IMR-90 (cell line): ENCODE results near the gene DENND1C. TPM values are rescaled to one million over a fixed set of nuclear protein-coding genes. Genes with fewer than 3 reads are reported as not detected.

Experiments
- ATAC-seq: fragments of 200-7000 bp; cut with Tn5 transposase; 2 replicates; pipeline ENCODE4 v1.9.1; 2020; ENCODE audit warnings: low read depth, mild to moderate bottlenecking, moderate library complexity
- BruUV-seq: library from RNA; stranded (reverse); fragments of 400-500 nt; replicated peaks from 2 replicates; lab custom pipeline; 2021; lab: Mats Ljungman, UMichigan
- CTCF ChIA-PET: fragments of 300-600 bp; formaldehyde crosslinking; extraction: SDS; loops from one replicate; lab custom pipeline; 2021; ENCODE audit warnings: antibody characterized with exemption; lab: Yijun Ruan, JAX
- POLR2A ChIA-PET: fragments of 300-600 bp; sonication (Branson Sonifier 250); formaldehyde crosslinking; loops from one replicate; lab custom pipeline; 2022; ENCODE audit warnings: antibody characterized with exemption; ENCODE audit not compliant: unreplicated experiment; lab: Charles Lee
- DNase-seq: peaks from one replicate; pipeline ENCODE4 v3.0.0; 2013
- H2AFZ ChIP-seq: replicated peaks from 2 replicates; pipeline ENCODE3; 2013; ENCODE audit warnings: low read length, mild to moderate bottlenecking; ENCODE audit not compliant: poor library complexity
- H2AK5ac ChIP-seq: 2 replicates; pipeline ENCODE4 v1.6.1; 2013; ENCODE audit warnings: low read depth, low read length, inconsistent platforms
- H2AK9ac ChIP-seq: replicated peaks from 2 replicates; pipeline ENCODE3; 2013; ENCODE audit warnings: mild to moderate bottlenecking, low read depth, low read length, moderate library complexity; ENCODE audit not compliant: poor library complexity
- H2BK120ac ChIP-seq: 2 replicates; pipeline ENCODE4 v1.6.1; 2013; ENCODE audit warnings: low read depth, low read length, inconsistent platforms
- H2BK15ac ChIP-seq: 3 replicates; pipeline ENCODE4 v1.6.1; 2013; ENCODE audit warnings: low read depth, low read length, inconsistent platforms
- H2BK20ac ChIP-seq: 2 replicates; pipeline ENCODE4 v1.6.1; 2013; ENCODE audit warnings: low read depth, mild to moderate bottlenecking, inconsistent platforms, low read length, moderate library complexity
- H2BK5ac ChIP-seq: 2 replicates; pipeline ENCODE4 v1.6.1; 2013; ENCODE audit warnings: mild to moderate bottlenecking, low read depth, low read length, inconsistent platforms; ENCODE audit not compliant: poor library complexity, severe bottlenecking
- H3K14ac ChIP-seq: replicated peaks from 2 replicates; pipeline ENCODE4 v1.6.1; 2013; ENCODE audit warnings: low read depth, low read length, inconsistent platforms
- H3K18ac ChIP-seq: 2 replicates; pipeline ENCODE4 v1.6.1; 2013; ENCODE audit warnings: low read depth, low read length, control low read depth
- H3K23ac ChIP-seq: 2 replicates; pipeline ENCODE4 v1.6.1; 2013; ENCODE audit warnings: low read depth, low read length, inconsistent platforms
- H3K27ac ChIP-seq: 2 replicates; pipeline ENCODE4 v1.5.1; 2013; ENCODE audit warnings: mild to moderate bottlenecking, control low read depth, low read length; ENCODE audit not compliant: insufficient read depth
- H3K27me3 ChIP-seq: 2 replicates; pipeline ENCODE4 v1.6.1; 2013; ENCODE audit warnings: low read length; ENCODE audit not compliant: control insufficient read depth, insufficient read depth
- H3K36me3 ChIP-seq: 2 replicates; pipeline ENCODE4 v1.6.1; 2013; ENCODE audit warnings: low read length, mixed read lengths; ENCODE audit not compliant: control insufficient read depth, insufficient read depth
- H3K4ac ChIP-seq: 2 replicates; pipeline ENCODE4 v1.6.1; 2013; ENCODE audit warnings: low read depth, low read length, inconsistent platforms
- H3K4me1 ChIP-seq: 2 replicates; pipeline ENCODE4 v1.6.1; 2013; ENCODE audit warnings: low read length, mixed read lengths; ENCODE audit not compliant: control insufficient read depth, insufficient read depth
- H3K4me2 ChIP-seq: 2 replicates; pipeline ENCODE4 v1.6.1; 2013; ENCODE audit warnings: low read depth, mild to moderate bottlenecking, control low read depth, low read length, moderate library complexity
- H3K4me3 ChIP-seq: 2 replicates; pipeline ENCODE4 v1.5.1; 2013; ENCODE audit warnings: low read depth, mild to moderate bottlenecking, control low read depth, low read length, moderate library complexity; ENCODE audit not compliant: insufficient read depth
- H3K56ac ChIP-seq: 2 replicates; pipeline ENCODE4 v1.6.1; 2013; ENCODE audit warnings: low read length, inconsistent platforms; ENCODE audit not compliant: insufficient read depth; ENCODE audit errors: extremely low read depth
- H3K79me1 ChIP-seq, 2 experiments: 2 replicates each; pipeline ENCODE4 v1.6.1; 2013; ENCODE audit warnings: low read length in 2 of 2, inconsistent platforms in 1 of 2, low read depth in 1 of 2
- H3K9ac ChIP-seq: 2 replicates; pipeline ENCODE4 v1.6.1; 2013; ENCODE audit warnings: low read depth, low read length, control low read depth
- H3K9me1 ChIP-seq: 2 replicates; pipeline ENCODE4 v1.6.1; 2013; ENCODE audit warnings: low read length, inconsistent platforms; ENCODE audit not compliant: insufficient read depth
- H3K9me3 ChIP-seq: 2 replicates; pipeline ENCODE4 v1.6.1; 2013; ENCODE audit warnings: low read length; ENCODE audit not compliant: control insufficient read depth, insufficient read depth
- H4K20me1 ChIP-seq: 2 replicates; pipeline ENCODE4 v1.6.1; 2013; ENCODE audit warnings: low read length, inconsistent platforms; ENCODE audit not compliant: insufficient read depth
- H4K5ac ChIP-seq: 2 replicates; pipeline ENCODE4 v1.6.1; 2013; ENCODE audit warnings: mild to moderate bottlenecking, low read depth, low read length, control low read depth
- H4K8ac ChIP-seq, 2 experiments: 2 replicates each; pipeline ENCODE4 v1.6.1; 2013; ENCODE audit warnings: low read depth in 2 of 2, low read length in 2 of 2, control low read depth in 1 of 2, inconsistent platforms in 1 of 2
- H4K91ac ChIP-seq: 2 replicates; pipeline ENCODE4 v1.6.1; 2013; ENCODE audit warnings: low read depth, low read length, inconsistent platforms; ENCODE audit not compliant: insufficient read depth
- CTCF ChIP-seq: conservative IDR thresholded peaks from 2 replicates; pipeline ENCODE4 v1.5.1; 2012; ENCODE audit warnings: mild to moderate bottlenecking, low read depth, low read length, improper control_type of control experiment
- RFX5 ChIP-seq: IDR thresholded peaks from 2 replicates; pipeline ENCODE4 v1.8.0; 2012; ENCODE audit warnings: low read depth, mild to moderate bottlenecking, low read length, moderate library complexity
- WGBS, 2 experiments: methylation state at CpG; one replicate each; pipeline versions ENCODE4 v1.1.5 to v1.1.7; 2013; ENCODE audit warnings: missing lambda C conversion rate in 2 of 2; ENCODE audit not compliant: insufficient read length in 1 of 2; ENCODE audit errors: extremely low coverage in 2 of 2; 5-methylcytosine and 5-hydroxymethylcytosine counted together
- dilution Hi-C: fragments of 300-500 bp; cut with HindIII; formaldehyde crosslinking; loops from one replicate; pipeline ENCODE4 v1.14.3; 2018; ENCODE audit warnings: low sequenced_read_pairs; ENCODE audit not compliant: unreplicated experiment
- in situ Hi-C: fragments of 300-500 bp; cut with MboI; formaldehyde crosslinking; loops from 3 replicates; pipeline ENCODE4 v1.14.3; 2019; ENCODE audit warnings: low sequenced_read_pairs, inconsistent platforms, mixed read lengths
- intact Hi-C: fragments of 100-400 bp; cut with micrococcal nuclease; formaldehyde crosslinking; loops from 2 replicates; pipeline ENCODE4 v1.10.0; 2022
- polyA plus RNA-seq, 3 experiments: library from polyadenylated mRNA; depleted of rRNA; stranded (reverse); fragments of >200 nt; gene quantifications; 2 replicates each; pipeline ENCODE4 v1.2.3, GENCODE V29; 2012; ENCODE audit warnings: low replicate concordance in 1 of 3
- total RNA-seq: library from RNA; depleted of rRNA; stranded (reverse); fragments of >200 nt; gene quantifications from 2 replicates; pipeline ENCODE4 v1.2.3, GENCODE V29; 2012

The DENND1C gene
- total and polyA plus RNA-seq, 2 of the 4 experiments (the other 2 are of a cell fraction) = not detected

- H4K20me1 ChIP-seq = no peaks in the 10 kb centered on the region
- no peaks in the 10 kb centered on the region for H3K79me1 ChIP-seq
- H3K14ac ChIP-seq = no peak overlapping the region
- no peaks in the 10 kb centered on the region for H3K27me3 ChIP-seq
- no peak overlapping the region for H3K27ac ChIP-seq
- H2BK5ac ChIP-seq = no peak overlapping the region
- H2BK120ac ChIP-seq = no peak overlapping the region
- BruUV-seq = no TSS peak
- intact Hi-C loops = no loop called here
- no peak overlapping the region for H3K56ac ChIP-seq
- H2AK5ac ChIP-seq = no peak overlapping the region
- H2BK20ac ChIP-seq = no peak overlapping the region
- H3K4me1 ChIP-seq = no peaks in the 10 kb centered on the region
- no peak overlapping the region for H2AK9ac ChIP-seq
- H2AFZ ChIP-seq = no peak overlapping the region
- ChIA-PET CTCF (no interaction called here), POLR2A (no interaction called here)
- dilution Hi-C loops = no loop called here
- H3K9ac ChIP-seq = no peak overlapping the region
- H3K4ac ChIP-seq = no peak overlapping the region
- no peak overlapping the region for H3K18ac ChIP-seq
- no peaks in the 10 kb centered on the region for H3K9me1 ChIP-seq
- in situ Hi-C loops = loop anchor here (10.0 kb wide), 1 partner anchor 224 kb away; the partner anchor contains the start of genes GPR108 and TRIP10
- H3K4me2 ChIP-seq = no peak overlapping the region
- 80% methylated on average over 1 of the region's 7 CpGs; no CpG with 5 or more reads in 1 of the 2 experiments for WGBS, 2 experiments
- H4K5ac ChIP-seq = no peak overlapping the region
- DNase-seq (no peak), ATAC-seq (no peak)
- no peak overlapping the region for H3K4me3 ChIP-seq
- H2BK15ac ChIP-seq = no peak overlapping the region
- TF ChIP-seq RFX5 (no peak), CTCF (no peak)
- no peak overlapping the region for H4K91ac ChIP-seq
- no peaks in the 10 kb centered on the region for H3K36me3 ChIP-seq
- H4K8ac ChIP-seq = no peak overlapping the region
- H3K23ac ChIP-seq = no peak overlapping the region
- no peaks in the 10 kb centered on the region for H3K9me3 ChIP-seq
These were observed 29.0 kb upstream of the DENND1C start for GRCh38 chr19:6510618-6511017.
